Small intestine (tissue), 7 donors: ENCODE measurements around the gene BBX. TPM values are rescaled to one million over a fixed set of nuclear protein-coding genes. Genes with fewer than 3 reads are reported as not detected.

Source experiments
- DNase-seq, 2 donors: peaks; one replicate each; pipeline versions ENCODE4 v3.0.0 to v3.0.0-alpha.2; 2013
- FAIRE-seq: peaks from 2 replicates; lab custom pipeline; 2012; peaks lifted over from hg19 to GRCh38; lab: Jason Lieb, UNC
- H3K27ac ChIP-seq, 3 donors: one replicate each; pipeline ENCODE4 v1.5.1; 2013; ENCODE audit warnings: low read length in 2 of 3, mild to moderate bottlenecking in 2 of 3, control low read depth in 1 of 3, inconsistent platforms in 1 of 3, low read depth in 1 of 3, moderate library complexity in 1 of 3
- H3K27me3 ChIP-seq, 3 donors: one replicate each; pipeline ENCODE4 v1.6.1; 2013; ENCODE audit warnings: low read length in 3 of 3, inconsistent platforms in 1 of 3; ENCODE audit not compliant: control insufficient read depth in 3 of 3, insufficient read depth in 3 of 3
- H3K36me3 ChIP-seq, 3 donors: one replicate each; pipeline ENCODE4 v1.6.1; 2013; ENCODE audit warnings: low read length in 3 of 3, inconsistent platforms in 1 of 3, low read depth in 1 of 3, mild to moderate bottlenecking in 1 of 3, moderate library complexity in 1 of 3; ENCODE audit not compliant: control insufficient read depth in 3 of 3, insufficient read depth in 2 of 3
- H3K4me1 ChIP-seq, 3 donors: one replicate each; pipeline ENCODE4 v1.6.1; 2013; ENCODE audit warnings: low read length in 2 of 3, inconsistent platforms in 1 of 3, low read depth in 1 of 3, mild to moderate bottlenecking in 1 of 3, moderate library complexity in 1 of 3; ENCODE audit not compliant: control insufficient read depth in 3 of 3, insufficient read depth in 2 of 3
- H3K4me3 ChIP-seq, 3 donors: one replicate each; pipeline ENCODE4 v1.5.1; 2013; ENCODE audit warnings: low read length in 3 of 3, control low read depth in 1 of 3, inconsistent platforms in 1 of 3, low read depth in 1 of 3, mild to moderate bottlenecking in 1 of 3, moderate library complexity in 1 of 3
- H3K9me3 ChIP-seq, 2 donors: one replicate each; pipeline ENCODE4 v1.6.1; 2013; ENCODE audit warnings: low read depth in 1 of 2, low read length in 1 of 2; ENCODE audit not compliant: control insufficient read depth in 2 of 2, insufficient read depth in 1 of 2
- WGBS, 3 donors: extraction: QIAGEN DNeasy Blood & Tissue Kit; methylation state at CpG; one replicate each; pipeline ENCODE4 v1.1.7; 2013; 5-methylcytosine and 5-hydroxymethylcytosine counted together
- polyA plus RNA-seq, 4 donors: library from polyadenylated mRNA; stranded (reverse) in 3 of 4; unstranded in 1 of 4; fragments of 200-250 nt in 3 of 4; fragments of 120-200 nt in 1 of 4; gene quantifications; one replicate each; pipeline versions ENCODE4 v1.2.1 to v1.2.3, GENCODE V29; 2013
- donor health status: healthy with polysubstance abuse.
- donor health status: control.
- donor health status: control.
- donor health status: Bipolar disorder and iron deficiency.
- donor health status: healthy.

BBX gene
- polyA plus RNA-seq, 4 donors: 3.5 to 33.6 (median 6.3) TPM

DNA sequence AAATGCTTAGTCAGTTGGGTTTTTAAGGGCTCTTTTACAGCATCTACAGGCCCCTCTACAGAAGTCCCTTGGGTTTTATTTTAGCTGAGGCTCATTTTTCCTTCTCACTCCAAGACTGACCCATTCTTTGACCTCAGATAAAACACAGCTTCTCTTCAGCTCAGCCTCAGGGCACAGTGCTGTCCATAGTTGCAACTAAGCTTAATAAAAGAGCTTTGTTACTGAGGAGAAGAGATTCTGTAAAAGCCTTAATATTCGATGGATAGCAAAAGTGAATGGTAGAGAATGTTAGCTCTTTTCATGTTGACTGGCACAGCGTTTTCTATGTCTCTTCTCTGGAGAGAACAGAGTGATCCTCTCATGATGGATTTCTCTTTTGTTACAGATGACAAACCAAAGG, 277.9 kb downstream of the BBX start:
- no peak overlapping the region for H3K4me3 ChIP-seq
- no peak for FAIRE-seq
- peaks cover 0 to 4% (median 0%) of the 10 kb centered on the region in 3 donors for H3K4me1 ChIP-seq
- 91 to 99% (median 99%) methylated on average over 2 of the region's 2 CpGs for WGBS, 3 donors
- no peak for DNase-seq
- H3K27ac ChIP-seq: no peak overlapping the region
- H3K27me3 ChIP-seq: no peaks in the 10 kb centered on the region
- H3K36me3 ChIP-seq: peaks cover 7 to 25% (median 10%) of the 10 kb centered on the region in 3 donors
- H3K9me3 ChIP-seq: no peaks in the 10 kb centered on the region

GRCh38 chr3:107803170-107803569, 280.4 kb downstream of the BBX start:
- DNase-seq (no peak), FAIRE-seq (no peak)
- no peaks in the 10 kb centered on the region for H3K9me3 ChIP-seq
- no peak overlapping the region for H3K4me3 ChIP-seq
- no peaks in the 10 kb centered on the region for H3K27me3 ChIP-seq
- H3K27ac ChIP-seq: no peak overlapping the region
- WGBS, 3 donors: 90 to 97% (median 94%) methylated on average over 3 of the region's 3 CpGs
- H3K36me3 ChIP-seq: peaks cover 7 to 25% (median 8%) of the 10 kb centered on the region in 3 donors
- no peaks in the 10 kb centered on the region for H3K4me1 ChIP-seq

DNA sequence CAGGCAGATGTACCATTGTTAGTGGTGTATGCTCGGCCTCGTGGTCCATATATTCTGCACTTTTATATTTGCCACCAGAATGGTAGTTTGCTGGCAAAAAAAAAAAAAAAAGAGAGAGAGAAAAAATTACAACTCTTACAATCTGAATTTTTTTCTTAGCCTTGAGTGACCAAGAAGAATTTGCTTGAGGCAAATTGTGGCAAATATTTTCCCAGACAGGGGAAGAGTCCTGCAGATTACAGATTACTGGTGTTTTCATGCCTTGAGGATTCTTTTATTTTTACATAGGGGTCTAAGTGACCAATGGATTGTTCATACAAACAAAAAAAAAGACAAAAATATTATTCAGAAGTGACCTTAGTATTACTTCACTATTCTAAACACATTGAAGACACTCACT, 283.3 kb downstream of the BBX start:
- 95 to 98% (median 96%) methylated on average over 2 of the region's 2 CpGs for WGBS, 3 donors
- Histone ChIP-seq H3K9me3 (no peaks in the 10 kb centered on the region), H3K27ac (no peak overlapping the region), H3K4me1 (peaks cover 0 to 3% (median 0%) of the 10 kb centered on the region in 3 donors), H3K36me3 (peaks cover 1 to 15% (median 5%) of the 10 kb centered on the region in 3 donors), H3K27me3 (no peaks in the 10 kb centered on the region), H3K4me3 (no peak overlapping the region)
- FAIRE-seq: no peak
- no peak for DNase-seq

DNA sequence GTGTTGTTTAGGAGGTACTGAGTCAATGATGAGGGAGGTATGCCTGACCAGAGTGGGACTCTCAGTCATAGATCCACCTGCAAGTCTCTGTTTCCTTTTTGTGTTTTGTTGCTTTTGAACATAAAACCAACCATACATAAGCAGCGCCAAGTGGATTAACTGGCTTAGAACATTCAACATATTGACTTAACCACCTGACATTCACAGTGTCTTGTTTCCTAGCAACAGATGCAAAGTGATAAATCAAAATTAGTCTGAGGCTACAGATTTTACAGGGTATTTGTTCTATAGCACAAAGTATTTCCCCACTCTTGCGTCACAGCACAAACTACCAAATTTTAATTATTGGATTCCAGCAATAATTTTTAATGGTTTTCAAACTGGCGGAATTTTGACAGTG, 283.8 kb downstream of the BBX start:
- Histone ChIP-seq H3K4me3 (no peak overlapping the region), H3K4me1 (peaks cover 0 to 3% (median 3%) of the 10 kb centered on the region in 3 donors), H3K9me3 (no peaks in the 10 kb centered on the region), H3K36me3 (peaks cover 0 to 12% (median 3%) of the 10 kb centered on the region in 3 donors), H3K27ac (no peak overlapping the region), H3K27me3 (no peaks in the 10 kb centered on the region)
- 91 to 97% (median 95%) methylated on average over 3 of the region's 3 CpGs for WGBS, 3 donors
- DNase-seq (no peak), FAIRE-seq (no peak)

- H3K9me3 ChIP-seq: no peaks in the 10 kb centered on the region
- peaks cover 0 to 3% (median 3%) of the 10 kb centered on the region in 3 donors for H3K4me1 ChIP-seq
- FAIRE-seq: no peak
- H3K36me3 ChIP-seq: peaks cover 0 to 3% (median 0%) of the 10 kb centered on the region in 3 donors
- DNase-seq: peak; percentile 67 to 70
- H3K4me3 ChIP-seq: peak overlapping the region in 2 of 3 donors; percentile 13 to 22
- no peaks in the 10 kb centered on the region for H3K27me3 ChIP-seq
- 13 to 57% (median 30%) methylated on average over 8 of the region's 8 CpGs for WGBS, 3 donors
- H3K27ac ChIP-seq: peak overlapping the region; percentile 1 to 43 (median 4)
Observed at GRCh38 chr3:107810171-107811071, 287.7 kb downstream of the BBX start.

- 76 to 87% (median 84%) methylated on average over 1 of the region's 1 CpG for WGBS, 3 donors
- Histone ChIP-seq H3K27ac (no peak overlapping the region), H3K36me3 (peaks cover 0 to 2% (median 0%) of the 10 kb centered on the region in 3 donors), H3K27me3 (no peaks in the 10 kb centered on the region), H3K9me3 (no peaks in the 10 kb centered on the region), H3K4me3 (no peak overlapping the region), H3K4me1 (peaks cover 0 to 3% (median 3%) of the 10 kb centered on the region in 3 donors)
- no peak for FAIRE-seq
- DNase-seq: no peak
Observed at GRCh38 chr3:107813026-107813425, 290.3 kb downstream of the BBX start.

DNA sequence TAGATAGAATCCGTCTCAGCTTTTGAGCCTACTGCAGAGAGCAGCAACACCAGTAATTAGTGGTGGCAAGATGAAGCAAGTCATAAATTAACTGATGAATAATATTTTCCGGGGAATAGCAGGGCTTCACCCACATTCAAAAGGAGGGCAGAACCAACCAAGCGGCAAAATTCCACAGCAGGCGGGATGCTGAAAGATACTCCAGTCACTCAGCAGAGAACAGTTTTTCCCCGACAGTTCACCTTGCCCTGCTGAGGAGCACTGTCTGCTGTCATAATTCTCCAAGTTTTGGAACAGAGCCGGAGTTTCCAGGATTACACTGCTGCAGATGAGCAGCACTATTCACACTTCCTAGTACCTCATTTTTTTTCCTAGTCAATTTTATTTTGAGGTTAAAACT, 293.3 kb downstream of the BBX start:
- H3K36me3 ChIP-seq: no peaks in the 10 kb centered on the region
- no peaks in the 10 kb centered on the region for H3K27me3 ChIP-seq
- DNase-seq (no peak), FAIRE-seq (no peak)
- 75 to 84% (median 81%) methylated on average over 6 of the region's 6 CpGs for WGBS, 3 donors
- H3K9me3 ChIP-seq: no peaks in the 10 kb centered on the region
- H3K27ac ChIP-seq: no peak overlapping the region
- H3K4me1 ChIP-seq: peaks cover 0 to 2% (median 0%) of the 10 kb centered on the region in 3 donors
- H3K4me3 ChIP-seq: no peak overlapping the region

DNA sequence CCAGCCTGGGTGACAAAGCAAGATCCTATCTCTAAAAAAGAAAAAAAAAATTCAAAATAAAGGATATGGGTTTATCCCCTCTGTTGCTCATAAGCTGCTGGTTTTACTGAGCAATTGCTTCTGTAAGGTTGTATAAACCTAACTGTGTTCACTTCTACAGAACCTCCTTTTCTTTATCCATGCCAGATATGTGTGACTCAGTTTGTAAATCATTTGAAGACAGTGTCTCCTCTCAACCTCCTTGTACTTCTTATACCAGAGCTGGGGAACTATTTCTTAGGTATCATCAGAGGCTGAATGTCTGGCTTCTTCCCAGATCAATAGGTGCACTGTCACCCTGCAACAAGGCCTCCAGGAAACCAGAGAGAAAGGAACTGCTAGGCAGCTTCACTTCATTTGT, 294.3 kb downstream of the BBX start:
- Histone ChIP-seq H3K27ac (no peak overlapping the region), H3K4me3 (no peak overlapping the region), H3K4me1 (no peaks in the 10 kb centered on the region)

More for the DNA sequence above, 294.3 kb downstream of the BBX start:
- FAIRE-seq (no peak), DNase-seq (no peak)
- H3K36me3 ChIP-seq: no peaks in the 10 kb centered on the region
- H3K27me3 ChIP-seq: no peaks in the 10 kb centered on the region
- no peaks in the 10 kb centered on the region for H3K9me3 ChIP-seq
